HG02852 (cell line): Measurements from ENCODE around the gene ARMC6.

Source experiments
- ATAC-seq: cut with Tn5 transposase; IDR thresholded peaks from one replicate; pipeline ENCODE4 v1.9.1; 2021; ENCODE audit warnings: mild to moderate bottlenecking, moderate library complexity; ENCODE audit not compliant: unreplicated experiment

Gene ARMC6

DNA sequence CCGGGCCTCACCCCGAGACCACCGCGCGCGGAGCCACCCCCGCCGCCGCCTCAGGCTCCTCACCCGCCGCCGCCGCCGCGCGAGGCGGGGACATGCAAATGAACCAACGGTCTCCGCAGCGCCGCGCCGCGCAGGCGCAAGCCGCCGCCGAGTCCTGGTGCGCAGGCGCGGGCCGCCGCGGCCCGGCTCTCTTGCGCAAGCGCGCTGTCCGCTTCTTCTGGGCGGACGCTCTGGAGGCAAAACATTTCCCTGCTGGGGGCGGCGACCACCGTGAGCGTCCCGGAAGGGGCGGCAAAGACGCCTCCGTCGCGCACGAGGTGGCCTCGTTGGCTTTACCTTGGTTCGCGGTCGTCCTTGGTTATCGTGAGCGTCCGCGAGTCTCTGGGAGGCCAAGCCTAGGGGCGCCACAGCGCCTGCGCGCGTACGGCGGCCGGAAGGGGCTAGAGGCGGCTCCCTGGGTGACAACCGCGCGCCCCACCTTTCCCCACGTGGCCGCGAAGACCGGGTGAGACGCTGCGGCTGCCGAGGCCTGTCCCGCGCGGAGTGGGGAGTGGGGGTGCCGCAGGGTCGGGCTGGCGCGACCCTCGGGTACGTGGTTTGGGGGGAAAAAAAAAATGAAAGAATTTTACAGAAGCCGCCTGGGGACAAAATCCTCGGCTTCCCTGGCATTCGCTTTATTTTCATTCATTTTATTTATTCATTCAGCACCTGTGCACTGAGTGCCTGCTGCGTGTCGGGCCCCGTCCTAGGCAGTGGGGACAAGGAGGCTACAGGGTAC is at the start of gene ARMC6, which contains the start of gene SUGP2:
Gene ARMC6, plus strand, starts transcription at position 178 of the 778 bp plus-strand sequence. CDS start 607 bp downstream, outside the sequence.
Gene SUGP2, minus strand, starts transcription at position 92 of the 778 bp plus-strand sequence. CDS start 2,446 bp downstream, outside the sequence.
- ATAC-seq, result peak; percentile 77

DNA sequence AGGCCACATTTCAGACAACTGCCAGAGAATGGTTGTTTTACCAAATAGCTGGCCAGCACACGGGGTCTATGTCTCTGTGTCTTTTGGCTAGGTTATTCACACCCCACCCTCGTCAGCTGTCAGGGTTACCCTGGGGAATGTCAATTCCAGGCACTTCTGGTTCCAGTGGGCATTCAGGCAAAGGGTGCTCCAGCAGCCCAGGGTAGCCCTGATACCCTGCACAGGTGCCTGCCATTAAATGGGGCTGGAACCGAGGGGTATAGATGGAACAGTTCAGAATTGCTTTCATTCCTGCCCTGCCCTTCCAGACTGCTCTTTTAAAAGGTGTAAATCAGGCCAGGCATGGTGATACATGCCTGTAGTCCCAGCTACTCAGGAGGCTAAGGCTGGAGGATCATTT is 49.2 kb upstream of the ARMC6 start:
- no peak for ATAC-seq

DNA sequence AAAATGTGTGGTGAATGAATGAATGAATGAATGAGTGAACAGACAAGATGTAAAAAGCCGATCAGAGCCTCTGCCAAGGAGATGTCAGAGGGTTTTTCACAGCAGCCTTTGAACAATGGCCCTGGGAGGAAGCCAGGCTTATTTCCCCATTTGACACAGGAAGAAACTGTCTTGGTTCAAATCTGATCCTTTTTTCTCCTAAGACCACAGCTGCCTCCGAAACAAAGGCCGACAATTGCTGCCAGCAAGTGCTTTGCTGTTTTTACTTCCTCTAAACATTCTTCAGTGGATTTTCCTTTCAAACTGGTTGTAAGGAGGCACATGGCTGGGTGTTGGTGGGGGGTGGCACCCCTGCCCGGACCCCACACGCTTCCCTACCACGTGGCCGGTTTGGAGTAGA is 48.1 kb upstream of the ARMC6 start:
- no peak for ATAC-seq

DNA sequence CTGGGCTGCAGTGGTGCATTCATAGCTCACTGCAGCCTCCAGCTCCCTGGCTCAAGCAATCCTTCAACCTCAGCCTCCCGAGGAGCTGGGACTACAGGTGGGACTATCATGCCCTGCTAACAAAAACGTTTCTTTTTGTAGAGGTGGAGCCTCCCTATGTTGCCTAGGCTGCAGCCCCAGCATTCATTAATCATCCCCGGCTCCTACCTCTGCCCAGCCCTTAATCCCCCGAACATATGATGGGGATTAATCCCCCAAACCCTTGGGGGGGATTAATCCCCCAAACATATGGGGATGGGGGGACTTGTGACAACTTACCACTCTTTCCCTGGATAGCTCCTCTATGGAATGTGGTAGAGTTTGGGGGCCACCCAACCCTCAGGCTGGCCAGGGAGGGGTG is 45.9 kb upstream of the ARMC6 start:
- no peak for ATAC-seq

DNA sequence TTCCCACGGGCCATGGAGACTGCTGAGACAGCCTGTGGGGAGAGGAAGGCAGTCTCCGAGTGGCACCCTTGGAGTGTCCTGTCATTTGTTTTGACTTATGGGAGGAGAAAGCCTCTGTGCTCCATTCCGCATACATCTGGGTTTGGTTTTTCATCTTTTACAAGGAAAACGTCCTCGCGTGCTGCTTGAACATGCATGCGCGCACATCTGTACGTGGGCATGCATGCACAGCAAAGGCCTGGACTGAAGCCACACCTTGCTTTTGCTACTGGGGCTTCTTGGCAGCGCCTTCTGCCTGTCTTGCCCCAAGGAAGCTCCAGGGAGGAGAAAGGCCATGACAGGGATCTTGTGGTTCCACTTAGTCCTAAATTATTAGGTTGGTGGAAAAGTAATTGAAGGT is 44.1 kb upstream of the ARMC6 start:
- no peak for ATAC-seq

DNA sequence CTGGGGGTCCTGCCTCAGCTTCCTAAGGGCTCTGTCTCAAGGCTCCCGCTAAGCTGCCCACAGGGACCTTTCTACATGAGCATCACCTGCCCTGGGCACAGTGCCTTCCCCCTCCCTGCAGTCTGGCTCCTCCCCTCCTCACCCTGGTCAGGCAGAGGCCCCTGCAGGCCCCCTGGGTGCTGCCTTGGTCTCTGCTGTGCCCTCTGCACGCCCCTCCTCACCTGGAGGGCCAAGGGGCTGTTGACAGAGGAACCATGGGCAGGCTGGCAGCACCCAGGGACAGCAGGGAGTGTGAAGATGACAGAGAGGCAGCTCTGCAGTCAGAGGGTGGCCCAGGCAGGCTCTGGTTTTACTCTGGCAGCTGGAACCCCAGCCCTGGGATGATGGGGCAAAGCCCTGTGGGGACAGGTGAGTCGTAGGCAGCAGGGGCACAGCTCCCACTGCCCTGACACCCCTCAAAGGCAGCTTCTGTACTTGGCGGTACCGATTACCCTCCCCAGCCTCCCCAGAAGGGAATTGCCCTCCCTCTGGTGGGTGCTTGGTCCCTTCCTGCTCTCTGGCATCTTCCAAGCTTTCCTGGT is 43.2 kb upstream of the ARMC6 start:
- ATAC-seq, result no peak

DNA sequence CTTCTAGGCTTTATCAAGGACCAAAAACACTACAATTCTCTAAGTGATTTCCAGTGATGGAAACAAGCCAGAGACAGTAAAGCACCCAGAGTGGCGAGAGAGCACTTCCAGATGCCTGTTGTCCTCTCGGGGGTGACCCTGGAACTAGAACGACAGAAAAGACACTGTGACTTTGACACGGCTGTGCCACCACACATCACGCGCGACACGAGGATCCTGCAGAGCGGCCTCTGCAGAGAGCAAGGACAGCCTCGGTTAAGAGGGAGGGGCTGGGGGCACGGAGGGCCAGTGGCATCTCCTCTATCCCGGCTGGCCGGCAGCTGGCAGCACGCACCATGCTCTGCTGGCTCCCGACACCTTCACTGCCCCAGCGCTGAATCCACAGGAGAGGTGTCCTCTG is 42.4 kb upstream of the ARMC6 start:
- ATAC-seq, result no peak

DNA sequence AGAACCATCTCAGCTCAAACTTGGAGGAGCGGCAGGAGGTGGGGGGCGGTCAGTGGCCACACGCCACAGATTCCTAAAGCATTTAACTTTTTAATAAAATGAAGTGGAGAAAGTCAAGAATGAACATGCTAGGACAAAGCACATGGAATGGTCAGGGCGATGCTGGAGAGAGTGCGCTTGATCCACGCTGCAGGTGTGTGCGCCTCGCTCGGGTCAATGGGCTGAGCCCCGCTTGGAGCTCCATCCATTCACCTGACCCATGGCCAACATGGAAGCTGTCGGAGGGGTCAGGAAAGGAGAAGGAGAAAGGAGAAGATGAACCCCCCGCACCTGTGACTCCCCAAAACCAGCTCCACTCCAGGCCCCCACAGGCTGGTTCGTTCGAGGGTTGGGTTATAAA is 41.9 kb upstream of the ARMC6 start:
- no peak for ATAC-seq

DNA sequence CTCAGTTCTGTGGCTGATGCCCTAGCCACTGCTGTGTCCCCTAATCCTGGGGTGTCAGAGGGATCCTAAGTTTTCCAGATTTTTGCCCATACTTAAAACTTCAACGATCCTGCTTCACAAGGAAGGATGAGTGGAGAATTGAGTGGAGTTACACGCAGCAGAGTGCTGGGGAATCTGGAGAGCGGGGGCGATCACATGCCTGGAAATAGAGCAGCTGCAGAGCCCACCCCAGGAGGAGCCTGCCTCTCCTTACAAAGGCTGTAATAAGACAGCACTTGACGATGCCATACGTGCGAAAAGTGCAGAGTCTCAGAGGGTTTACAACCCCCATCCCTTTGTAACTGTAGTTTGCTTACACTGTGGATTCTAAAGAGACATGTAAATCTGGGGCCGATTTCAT is 40.7 kb upstream of the ARMC6 start:
- no peak for ATAC-seq

DNA sequence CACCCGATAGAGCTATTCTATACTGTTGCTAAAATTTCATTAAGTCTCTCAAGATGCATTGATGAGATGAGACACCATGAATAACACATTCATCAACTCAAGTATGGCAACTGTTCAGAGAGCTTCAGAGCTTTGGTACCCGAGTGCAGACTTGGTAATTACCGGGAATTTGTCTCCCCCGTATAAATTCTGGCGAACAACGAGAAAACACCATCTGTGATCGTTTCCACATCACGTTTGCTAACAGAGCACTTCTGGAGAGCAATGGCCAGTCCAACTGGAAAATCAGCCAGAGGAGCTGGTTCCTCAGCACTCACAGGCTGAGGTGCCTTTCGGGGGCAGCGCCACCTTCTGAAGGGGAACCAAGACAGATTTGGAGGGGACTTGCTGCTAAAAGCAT is 40.3 kb upstream of the ARMC6 start:
- ATAC-seq, result no peak

DNA sequence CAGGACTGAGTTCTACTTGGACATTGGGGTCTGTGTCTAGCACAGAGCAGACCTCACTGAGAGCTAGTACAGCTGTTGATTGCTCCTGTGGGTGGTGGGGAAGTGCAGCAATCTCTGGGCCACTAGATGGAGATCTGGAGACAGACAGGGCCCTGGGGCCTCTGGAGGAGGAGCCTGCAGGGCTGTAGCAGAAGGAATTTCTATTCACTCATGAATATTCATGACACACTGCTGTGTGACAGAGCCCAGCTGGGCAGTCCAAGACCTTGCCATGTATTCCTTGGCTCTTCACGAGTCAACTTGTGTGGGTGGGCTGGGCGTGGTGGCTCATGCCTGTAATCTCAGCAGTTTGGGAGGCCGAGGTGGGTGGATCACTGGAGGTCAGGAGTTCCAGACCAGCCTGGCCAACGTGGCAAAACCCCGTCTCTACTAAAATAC is 37.6 kb upstream of the ARMC6 start:
- no peak for ATAC-seq

DNA sequence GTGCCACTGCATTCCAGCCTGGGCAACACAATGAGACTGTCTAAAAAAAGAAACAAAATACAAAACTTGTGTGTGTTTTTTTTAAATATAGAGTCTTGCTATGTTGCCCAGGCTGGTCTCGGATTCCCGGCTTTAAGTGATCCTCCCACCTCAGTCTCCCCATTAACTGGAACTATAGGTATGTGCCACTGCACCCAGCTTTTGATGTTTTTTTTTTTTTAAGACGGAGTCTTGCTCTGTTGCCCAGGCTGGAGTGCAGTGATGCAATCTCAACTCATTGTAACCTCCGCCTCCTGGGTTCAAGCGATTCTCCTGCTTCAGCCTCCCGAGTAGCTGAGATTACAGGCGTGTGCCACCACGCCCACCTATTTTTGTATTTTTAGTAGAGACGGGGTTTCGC is 37.1 kb upstream of the ARMC6 start:
- no peak for ATAC-seq

DNA sequence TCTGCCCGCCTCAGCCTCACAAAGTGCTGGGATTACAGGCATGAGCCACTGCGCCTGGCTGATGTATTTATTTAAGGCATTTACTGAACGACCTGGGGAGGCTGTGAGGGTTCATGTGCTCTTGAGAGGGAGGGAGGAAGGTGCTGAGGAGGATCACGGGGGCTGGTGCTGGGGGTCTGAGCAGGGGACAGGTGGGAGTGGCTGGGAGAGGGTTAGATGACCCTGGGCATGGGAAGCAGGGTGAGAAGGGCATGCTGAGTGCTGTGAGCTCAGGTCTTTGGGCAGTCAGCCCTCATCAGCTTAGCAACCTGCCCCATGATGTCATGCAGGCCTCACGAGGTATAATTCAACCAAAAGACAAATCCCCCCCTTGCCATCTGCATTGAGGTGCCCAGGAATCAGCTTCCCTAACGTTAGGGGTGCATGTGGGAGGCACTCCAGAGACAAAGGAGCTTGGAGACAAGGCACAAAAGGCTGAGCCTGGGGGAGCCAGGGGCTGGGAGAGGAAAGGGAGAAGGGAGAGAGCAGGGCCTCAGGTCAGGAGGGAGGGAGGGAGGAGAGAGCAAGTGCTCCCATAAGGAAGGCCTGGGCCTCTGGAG is 36.5 kb upstream of the ARMC6 start:
- ATAC-seq, result no peak

DNA sequence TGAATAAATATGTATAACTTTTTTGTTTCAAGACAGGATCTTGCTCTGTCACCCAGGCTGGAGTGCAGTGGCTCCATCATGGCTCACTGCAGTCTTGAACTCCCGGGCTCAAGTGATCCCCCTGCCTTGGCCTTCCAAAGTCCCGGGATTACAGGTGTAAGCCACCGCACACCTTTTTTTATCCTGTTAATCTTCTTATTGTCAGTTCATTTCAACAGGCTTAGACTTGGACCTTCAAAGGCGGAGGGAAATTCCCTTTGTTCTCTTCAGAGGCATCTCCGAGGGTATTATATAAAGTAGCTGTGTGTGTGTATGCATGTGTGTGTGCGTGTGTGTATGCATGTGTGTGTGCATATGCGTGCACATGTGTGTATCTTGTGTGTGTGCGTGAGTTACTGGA is 35.1 kb upstream of the ARMC6 start:
- ATAC-seq, result no peak

DNA sequence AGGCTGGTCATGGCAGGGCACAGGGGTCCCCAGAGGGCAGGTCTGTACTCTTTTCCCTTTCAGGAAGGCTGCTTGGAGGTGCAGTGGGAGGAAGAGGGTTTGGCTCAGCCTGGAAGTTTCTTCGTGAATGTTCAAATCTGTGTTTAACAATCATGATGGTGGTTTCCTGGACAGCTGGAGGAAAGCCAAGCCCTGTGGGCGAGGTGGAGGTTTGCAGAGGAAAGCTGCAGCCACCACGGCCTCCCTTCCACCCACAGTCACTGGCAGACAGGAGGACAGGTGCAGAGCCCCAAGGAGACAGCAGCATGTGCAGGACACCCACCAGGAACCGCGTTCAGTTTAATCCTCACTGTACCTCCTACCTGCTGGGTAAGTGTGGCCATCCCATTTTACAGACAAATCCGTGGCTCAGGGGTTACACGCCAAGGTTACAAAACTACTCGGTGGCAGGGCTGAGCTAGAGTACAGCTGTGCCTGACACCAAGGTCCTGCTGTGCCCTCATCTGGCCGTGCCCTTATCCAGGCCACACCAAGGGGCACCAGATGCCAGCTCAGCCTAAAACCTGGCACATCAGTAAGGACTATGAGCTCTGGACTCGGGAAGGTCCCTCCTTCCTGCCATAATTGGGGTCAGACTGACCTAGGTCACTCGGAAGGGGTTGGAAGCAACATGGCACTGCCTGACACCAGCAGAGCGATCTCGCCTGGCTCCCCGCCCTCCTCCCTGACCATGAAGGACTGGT is 34.2 kb upstream of the ARMC6 start:
- no peak for ATAC-seq

DNA sequence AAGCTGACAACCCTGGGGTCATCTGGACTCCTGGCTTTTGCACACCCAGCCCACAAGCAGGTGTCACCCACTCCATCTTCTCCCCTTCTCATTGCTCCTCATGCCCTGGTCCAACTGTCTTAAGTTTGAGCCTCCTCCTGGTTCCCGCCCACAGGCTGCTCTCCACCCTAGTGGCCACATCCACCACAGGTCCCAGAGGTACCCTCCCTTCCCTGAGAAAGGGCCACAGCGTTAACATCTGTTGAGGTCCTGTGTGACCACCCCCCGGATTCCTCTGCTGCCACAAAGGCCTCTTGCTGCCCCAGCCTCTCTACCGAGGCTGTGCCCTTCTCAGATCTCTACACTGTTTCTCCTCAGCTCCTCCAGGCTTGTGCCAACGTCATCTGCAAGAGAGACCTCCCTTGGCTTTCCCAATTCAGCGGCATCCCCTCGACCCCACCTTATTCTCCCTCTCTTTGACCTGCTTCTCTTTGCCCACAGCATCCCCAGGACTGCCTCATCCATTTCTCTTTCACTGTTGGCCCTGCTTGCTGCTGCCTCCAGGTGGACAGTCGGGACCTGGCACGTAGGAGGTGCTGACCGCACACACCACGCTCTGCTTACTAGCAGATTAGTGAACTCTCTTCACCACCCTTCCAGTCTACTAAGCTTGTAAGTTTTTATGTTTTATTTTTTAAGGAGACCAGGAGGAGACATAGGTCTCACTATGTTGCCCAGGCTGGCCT is 33.3 kb upstream of the ARMC6 start:
- no peak for ATAC-seq

DNA sequence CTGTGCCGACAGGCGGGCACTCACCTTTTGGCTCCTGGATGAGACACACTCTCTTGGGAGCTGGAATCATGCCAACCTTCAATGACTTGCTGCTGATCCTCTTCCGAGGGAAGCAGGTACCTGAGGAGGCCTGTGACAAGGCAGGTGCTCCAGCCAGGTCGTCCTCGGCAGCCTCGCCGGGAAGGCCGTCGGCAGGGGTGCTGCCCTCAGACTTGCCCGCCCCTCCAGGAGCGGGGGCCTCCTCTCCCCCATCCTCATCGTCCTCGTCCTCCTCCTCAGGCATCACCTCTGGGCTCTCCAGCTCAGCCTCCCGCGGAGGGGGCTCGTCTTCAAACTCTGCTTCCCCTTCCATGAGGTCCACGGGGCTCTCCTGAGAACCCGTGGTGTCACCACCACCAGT is 29.3 kb upstream of the ARMC6 start:
- ATAC-seq, result no peak

DNA sequence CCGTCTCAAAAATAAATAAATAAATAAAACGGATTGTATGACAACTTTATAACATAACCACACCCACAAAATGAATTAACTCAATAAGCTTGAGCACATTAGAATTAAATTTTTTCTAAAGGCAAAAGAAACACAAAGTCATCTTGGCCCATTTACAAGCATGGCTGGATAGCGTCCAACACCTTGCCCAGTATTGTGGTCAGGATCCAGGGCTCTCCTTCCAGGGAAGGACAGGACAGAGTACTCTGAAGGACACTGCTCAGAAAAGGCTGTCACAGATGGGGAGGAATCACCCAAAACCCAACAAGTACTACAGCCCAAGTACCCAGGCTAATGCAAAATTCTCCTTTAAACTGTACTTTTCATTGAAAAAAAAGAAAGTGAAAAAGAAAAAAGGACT is 27.2 kb upstream of the ARMC6 start:
- no peak for ATAC-seq

DNA sequence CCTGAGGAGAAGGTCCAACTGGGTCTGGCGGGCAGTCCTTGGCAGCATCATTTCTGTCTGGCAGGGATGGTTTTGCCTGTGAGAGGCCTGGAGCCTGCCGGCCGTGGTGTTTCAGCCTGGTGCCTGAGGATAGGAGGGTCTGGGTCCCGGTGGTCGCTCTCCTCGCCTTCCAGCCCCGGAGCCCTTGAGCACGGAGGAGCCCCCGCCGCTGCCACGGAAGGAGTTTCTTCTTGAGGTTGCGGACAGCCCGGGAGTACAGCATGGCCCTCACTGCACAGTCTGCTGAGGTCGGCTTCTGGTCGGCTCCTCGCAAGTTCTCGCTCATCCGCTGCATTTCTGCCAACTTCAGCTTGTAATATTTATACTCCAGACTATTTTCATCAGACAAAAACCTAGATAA is 23.5 kb upstream of the ARMC6 start:
- no peak for ATAC-seq

DNA sequence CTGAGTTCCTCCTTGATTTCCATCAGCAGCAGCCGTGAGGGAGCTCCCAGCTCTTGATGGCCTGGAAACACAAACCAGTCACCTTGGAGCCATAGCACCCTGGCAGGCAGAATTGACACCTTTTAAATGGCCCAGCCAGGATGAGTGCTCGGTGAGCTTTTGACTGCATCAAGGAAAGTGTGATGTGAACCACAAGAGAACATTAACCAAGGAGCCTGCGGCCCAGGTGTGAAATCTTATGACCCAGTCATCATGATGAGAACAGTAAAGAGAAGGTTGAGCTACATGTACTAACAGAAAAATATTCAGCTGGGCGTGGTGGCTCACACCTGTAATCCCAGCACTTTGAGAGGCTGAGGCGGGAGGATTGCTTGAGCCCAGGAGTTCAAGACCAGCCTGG is 22.9 kb upstream of the ARMC6 start:
- no peak for ATAC-seq

DNA sequence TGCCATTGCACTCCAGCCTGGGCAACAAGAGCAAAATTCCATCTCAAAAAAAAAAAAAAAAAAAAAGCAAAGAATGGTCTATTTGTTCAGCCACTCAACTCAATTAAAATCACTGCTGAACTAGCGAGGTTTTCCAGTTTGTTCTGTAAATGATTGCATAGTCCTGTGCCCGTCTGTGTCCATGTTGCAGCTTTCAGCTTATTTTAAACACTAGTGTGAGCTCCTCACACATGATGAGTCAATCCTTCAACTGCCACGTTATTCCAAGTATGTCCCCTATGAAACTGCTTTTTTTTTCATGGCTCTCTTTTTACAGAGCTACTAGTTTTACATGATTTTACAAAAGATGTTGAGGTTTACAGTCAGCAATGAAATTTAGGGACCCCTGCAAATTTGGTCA is 12.3 kb upstream of the ARMC6 start:
- no peak for ATAC-seq
